CD8-positive, alpha-beta memory T cell (primary cell): ENCODE data around the gene NAT16. TPM values are rescaled to one million over a fixed set of nuclear protein-coding genes. Genes with fewer than 3 reads are reported as not detected.
A peak's percentile ranks its signal among the peaks of the same experiment; 100 is the strongest.

ENCODE experiments used
- CTCF ChIA-PET: fragments of 350-600 bp; sonication (Branson Sonifier 250); formaldehyde crosslinking; loops from one replicate; lab custom pipeline; 2021; ENCODE audit warnings: antibody characterized with exemption; lab: Charles Lee
- POLR2A ChIA-PET: fragments of 350-600 bp; sonication (Branson Sonifier 250); formaldehyde crosslinking; loops from one replicate; lab custom pipeline; 2021; ENCODE audit warnings: antibody characterized with exemption; lab: Charles Lee
- DNase-seq, 5 donors: peaks; one replicate each; pipeline versions ENCODE4 v3.0.0 to v3.0.0-alpha.2; 2020 to 2022; ENCODE audit warnings: mixed read lengths in 1 of 5
- H3K27ac ChIP-seq: one replicate; pipeline ENCODE4 v1.7.0; 2013; ENCODE audit warnings: low read depth, mild to moderate bottlenecking, low read length, moderate library complexity
- H3K27me3 ChIP-seq: 2 replicates; pipeline ENCODE4 v1.7.0; 2013; ENCODE audit warnings: low read length, mild to moderate bottlenecking; ENCODE audit not compliant: insufficient read depth, poor library complexity, severe bottlenecking
- H3K36me3 ChIP-seq: 2 replicates; pipeline ENCODE4 v1.7.0; 2013; ENCODE audit warnings: mild to moderate bottlenecking, low read length, moderate library complexity; ENCODE audit not compliant: insufficient read depth
- H3K4me1 ChIP-seq: 2 replicates; pipeline ENCODE4 v1.7.0; 2013; ENCODE audit warnings: mild to moderate bottlenecking, low read length, moderate library complexity; ENCODE audit not compliant: insufficient read depth
- H3K4me3 ChIP-seq: 2 replicates; pipeline ENCODE4 v1.7.0; 2013; ENCODE audit warnings: mild to moderate bottlenecking, low read length
- H3K9me3 ChIP-seq: 2 replicates; pipeline ENCODE4 v1.7.0; 2013; ENCODE audit warnings: mild to moderate bottlenecking, low read length
- H3K27ac Mint-ChIP-seq, 8 donors: one replicate each; pipeline ENCODE4 v1.8.0; 2020 to 2021; ENCODE audit warnings: mixed read lengths in 8 of 8, mild to moderate bottlenecking in 6 of 8, inconsistent platforms in 3 of 8, moderate library complexity in 3 of 8
- H3K27me3 Mint-ChIP-seq, 2 donors: one replicate each; pipeline ENCODE4 v1.8.0; 2020 to 2021; ENCODE audit warnings: mixed read lengths in 2 of 2, mild to moderate bottlenecking in 1 of 2, moderate library complexity in 1 of 2
- H3K36me3 Mint-ChIP-seq, 3 donors: one replicate each; pipeline ENCODE4 v1.8.0; 2020 to 2021; ENCODE audit warnings: mixed read lengths in 3 of 3, inconsistent platforms in 1 of 3, mild to moderate bottlenecking in 1 of 3
- H3K4me1 Mint-ChIP-seq, 3 donors: one replicate each; pipeline ENCODE4 v1.8.0; 2020 to 2021; ENCODE audit warnings: mixed read lengths in 3 of 3, inconsistent platforms in 1 of 3, mild to moderate bottlenecking in 1 of 3
- H3K4me3 Mint-ChIP-seq, 7 donors: one replicate each; pipeline ENCODE4 v1.8.0; 2020 to 2021; ENCODE audit warnings: mixed read lengths in 7 of 7, mild to moderate bottlenecking in 6 of 7, moderate library complexity in 4 of 7, inconsistent platforms in 2 of 7
- H3K9me3 Mint-ChIP-seq, 5 donors: one replicate each; pipeline ENCODE4 v1.8.0; 2020 to 2022; ENCODE audit warnings: mixed read lengths in 5 of 5, mild to moderate bottlenecking in 3 of 5, moderate library complexity in 2 of 5, inconsistent platforms in 1 of 5
- polyA plus RNA-seq: library from polyadenylated mRNA; unstranded; fragments of 300-500 nt; fragmentation: Illumina TruSeq; gene quantifications from one replicate; pipeline ENCODE4 v1.2.3, GENCODE V29; 2021
- total RNA-seq, 2 experiments: library from RNA; stranded (reverse); gene quantifications; one replicate each; pipeline ENCODE4 v1.2.3, GENCODE V29; 2021

Gene NAT16
- total and polyA plus RNA-seq, 3 experiments from 2014 or later, result not detected

- H3K4me3 Mint-ChIP-seq, result peak within 1 kb of the TSS; percentile 90 to 98 (median 97)
- H3K36me3 Mint-ChIP-seq, result peaks cover 0 to 52% (median 0%) of the 10 kb centered on the region in 3 donors
- H3K4me1 Mint-ChIP-seq, result peaks cover 31 to 55% (median 50%) of the 10 kb centered on the region in 3 donors
- ChIA-PET CTCF (interaction anchor here (0.7 to 7.8 kb wide), 17 partner anchors 9 to 365 kb away, joined by 3 to 69 read pairs (median 4); partner anchors contain the start of genes FIS1, SLC12A9, UFSP1 and VGF), POLR2A (interaction anchor here (0.9 to 3.0 kb wide), 9 partner anchors 9 to 1117 kb away, joined by 3 to 28 read pairs (median 4); partner anchors contain the start of genes FIS1, MCM7, SRRT and UFSP1)
- peaks cover 0 to 3% (median 0%) of the 10 kb centered on the region in 5 donors for H3K9me3 Mint-ChIP-seq
- Histone ChIP-seq H3K4me3 (peak within 1 kb of the TSS; percentile 82), H3K27me3 (no peaks in the 10 kb centered on the region), H3K4me1 (peaks cover 25% of the 10 kb centered on the region), H3K36me3 (no peaks in the 10 kb centered on the region), H3K9me3 (no peaks in the 10 kb centered on the region), H3K27ac (peak within 1 kb of the TSS; percentile 76)
- H3K27ac Mint-ChIP-seq, result peak within 1 kb of the TSS; percentile 95 to 97 (median 96)
- DNase-seq, result peak; percentile 93 to 99 (median 94)
- H3K27me3 Mint-ChIP-seq, result peaks cover 0 to 4% of the 10 kb centered on the region in 2 donors
Observed at GRCh38 chr7:101217388-101218235, 37.5 kb upstream of the NAT16 start, which contains the start of the genes PLOD3 and ZNHIT1. Gene PLOD3, minus strand, starts transcription at chr7:101217581. Its CDS starts 307 bp downstream, at chr7:101217274. Gene ZNHIT1, plus strand, starts transcription at chr7:101218165. Its CDS starts 31 bp downstream, at chr7:101218196.

DNA sequence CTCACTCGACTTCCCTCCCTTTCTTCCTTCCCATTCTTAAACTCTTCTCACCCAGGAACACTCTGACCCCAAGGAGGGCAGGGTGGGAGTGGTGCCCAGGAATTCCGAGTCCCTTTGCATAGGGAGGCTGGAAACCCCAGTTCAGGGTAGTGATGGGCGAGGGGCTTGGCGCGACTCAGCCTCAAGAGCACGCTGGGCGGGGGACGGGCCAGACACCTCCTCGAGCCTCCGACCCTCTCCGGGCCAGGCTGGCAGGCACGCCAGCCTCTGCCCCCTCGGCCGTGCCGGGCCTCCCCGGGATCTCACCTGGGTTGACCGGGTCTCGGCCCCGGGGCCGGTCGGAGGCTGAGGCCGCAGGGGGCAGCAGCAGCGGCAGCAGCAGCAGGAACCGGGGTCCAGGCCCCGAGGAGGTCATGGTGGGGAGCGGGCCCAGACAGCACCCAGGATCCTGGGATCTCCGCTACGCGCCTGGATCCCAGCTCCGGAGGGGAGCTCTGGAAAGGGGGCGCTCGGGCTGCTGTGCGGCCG lies 36.8 kb upstream of the NAT16 start:
- Mint-ChIP-seq H3K27ac (peak overlapping the region; percentile 21 to 97 (median 90)), H3K4me3 (peak overlapping the region; percentile 90 to 98 (median 97)), H3K4me1 (peaks cover 29 to 51% (median 50%) of the 10 kb centered on the region in 3 donors), H3K27me3 (peaks cover 0 to 4% of the 10 kb centered on the region in 2 donors), H3K36me3 (peaks cover 0 to 48% (median 0%) of the 10 kb centered on the region in 3 donors), H3K9me3 (peaks cover 0 to 3% (median 0%) of the 10 kb centered on the region in 5 donors)
- ChIA-PET CTCF (interaction anchor here (1.1 to 7.8 kb wide), 10 partner anchors 10 to 327 kb away, joined by 3 to 69 read pairs (median 5); partner anchors contain the start of genes FIS1 and UFSP1), POLR2A (interaction anchor here (1.2 to 3.0 kb wide), 4 partner anchors 20 to 1116 kb away, joined by 3 to 28 read pairs (median 3); partner anchors contain the start of genes FIS1, MCM7 and SRRT)
- no peaks in the 10 kb centered on the region for H3K27me3 ChIP-seq
- peaks cover 25% of the 10 kb centered on the region for H3K4me1 ChIP-seq
- peak overlapping the region; percentile 82 for H3K4me3 ChIP-seq
- DNase-seq, result peak in 1 of 5 donors; percentile 6
- H3K9me3 ChIP-seq, result no peaks in the 10 kb centered on the region
- no peaks in the 10 kb centered on the region for H3K36me3 ChIP-seq
- H3K27ac ChIP-seq, result peak overlapping the region; percentile 76

- peaks cover 0 to 4% of the 10 kb centered on the region in 2 donors for H3K27me3 Mint-ChIP-seq
- Histone ChIP-seq H3K4me1 (peaks cover 25% of the 10 kb centered on the region), H3K27me3 (no peaks in the 10 kb centered on the region), H3K27ac (peak overlapping the region; percentile 76), H3K36me3 (no peaks in the 10 kb centered on the region), H3K4me3 (peak overlapping the region; percentile 82), H3K9me3 (no peaks in the 10 kb centered on the region)
- DNase-seq, result no peak
- H3K9me3 Mint-ChIP-seq, result peaks cover 0 to 3% (median 0%) of the 10 kb centered on the region in 5 donors
- H3K4me3 Mint-ChIP-seq, result peak overlapping the region; percentile 79 to 98 (median 96)
- H3K36me3 Mint-ChIP-seq, result peaks cover 0 to 47% (median 0%) of the 10 kb centered on the region in 3 donors
- POLR2A ChIA-PET, result interaction anchor here (1.2 to 3.0 kb wide), 2 partner anchors 28 to 341 kb away, joined by 3 to 28 read pairs; partner anchors contain the start of genes FIS1 and SRRT
- peak overlapping the region; percentile 21 to 96 (median 76) for H3K27ac Mint-ChIP-seq
- H3K4me1 Mint-ChIP-seq, result peaks cover 25 to 50% (median 44%) of the 10 kb centered on the region in 3 donors
- CTCF ChIA-PET, result interaction anchor here (2.1 to 7.8 kb wide), 4 partner anchors 23 to 72 kb away, joined by 6 to 69 read pairs (median 13); partner anchors contain the start of gene FIS1
Observed at GRCh38 chr7:101216001-101216859, 36.1 kb upstream of the NAT16 start.

DNA sequence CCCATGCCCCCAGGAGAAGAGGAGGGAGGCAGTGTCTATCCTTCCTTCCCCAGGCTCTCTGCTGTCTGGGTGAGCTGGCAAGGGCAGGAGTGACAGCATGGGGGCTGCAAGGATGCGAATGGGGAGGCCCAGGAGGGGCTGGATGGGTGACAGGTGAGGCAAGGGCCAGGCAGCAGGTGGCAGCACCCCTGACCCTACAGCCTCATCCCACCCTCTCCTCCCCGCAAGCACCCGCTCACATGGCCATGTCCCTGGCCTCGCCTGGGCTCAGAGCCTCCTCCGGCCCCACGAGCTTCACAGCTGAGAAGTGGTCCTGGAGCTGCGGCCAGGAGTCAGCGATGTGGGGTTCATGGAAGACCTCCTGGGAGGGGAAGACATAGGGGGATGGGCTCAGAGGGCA lies 31.9 kb upstream of the NAT16 start:
- POLR2A ChIA-PET, result no interaction called here
- Mint-ChIP-seq H3K27ac (no peak overlapping the region), H3K36me3 (peaks cover 0 to 56% (median 6%) of the 10 kb centered on the region in 3 donors), H3K9me3 (no peaks in the 10 kb centered on the region), H3K27me3 (no peaks in the 10 kb centered on the region), H3K4me3 (no peak overlapping the region), H3K4me1 (peaks cover 6 to 17% (median 10%) of the 10 kb centered on the region in 3 donors)
- no peaks in the 10 kb centered on the region for H3K9me3 ChIP-seq
- no peak for DNase-seq
- CTCF ChIA-PET, result interaction anchor here (1.6 kb wide), 1 partner anchor 41 kb away, joined by 3 read pairs; no protein-coding TSS in a partner anchor
- H3K27ac ChIP-seq, result no peak overlapping the region
- no peaks in the 10 kb centered on the region for H3K27me3 ChIP-seq
- H3K36me3 ChIP-seq, result no peaks in the 10 kb centered on the region
- H3K4me1 ChIP-seq, result peaks cover 11% of the 10 kb centered on the region
- H3K4me3 ChIP-seq, result no peak overlapping the region

- Histone ChIP-seq H3K9me3 (no peaks in the 10 kb centered on the region), H3K27ac (no peak overlapping the region), H3K4me3 (no peak overlapping the region), H3K36me3 (no peaks in the 10 kb centered on the region), H3K4me1 (peaks cover 5% of the 10 kb centered on the region), H3K27me3 (no peaks in the 10 kb centered on the region)
- Mint-ChIP-seq H3K27me3 (no peaks in the 10 kb centered on the region), H3K9me3 (no peaks in the 10 kb centered on the region), H3K36me3 (peaks cover 0 to 55% (median 6%) of the 10 kb centered on the region in 3 donors), H3K27ac (peak overlapping the region in 1 of 8 donors; percentile 35), H3K4me3 (no peak overlapping the region), H3K4me1 (peaks cover 3 to 12% (median 6%) of the 10 kb centered on the region in 3 donors)
- ChIA-PET POLR2A (no interaction called here), CTCF (interaction anchor here (1.6 kb wide), 1 partner anchor 41 kb away, joined by 3 read pairs; no protein-coding TSS in a partner anchor)
- no peak for DNase-seq
Observed at GRCh38 chr7:101211501-101211900, 31.4 kb upstream of the NAT16 start.

- Mint-ChIP-seq H3K4me3 (no peak overlapping the region), H3K27me3 (no peaks in the 10 kb centered on the region), H3K4me1 (peaks cover 0 to 3% (median 0%) of the 10 kb centered on the region in 3 donors), H3K36me3 (peaks cover 6 to 54% (median 6%) of the 10 kb centered on the region in 3 donors), H3K27ac (peak overlapping the region in 1 of 8 donors; percentile 38), H3K9me3 (no peaks in the 10 kb centered on the region)
- Histone ChIP-seq H3K4me1 (no peaks in the 10 kb centered on the region), H3K27ac (no peak overlapping the region), H3K27me3 (no peaks in the 10 kb centered on the region), H3K9me3 (no peaks in the 10 kb centered on the region), H3K36me3 (no peaks in the 10 kb centered on the region), H3K4me3 (no peak overlapping the region)
- POLR2A ChIA-PET, result interaction anchor here (0.6 kb wide), 2 partner anchors 15 to 1739 kb away, joined by 3 read pairs; no protein-coding TSS in a partner anchor
- CTCF ChIA-PET, result no interaction called here
- no peak for DNase-seq
Observed at GRCh38 chr7:101210143-101210542, 30.1 kb upstream of the NAT16 start.

GRCh38 chr7:101208794-101209193 lies 28.7 kb upstream of the NAT16 start:
- H3K4me1 Mint-ChIP-seq, result peaks cover 2 to 6% (median 5%) of the 10 kb centered on the region in 3 donors
- CTCF ChIA-PET, result no interaction called here
- POLR2A ChIA-PET, result no interaction called here

More at GRCh38 chr7:101208794-101209193, 28.7 kb upstream of the NAT16 start:
- Mint-ChIP-seq H3K9me3 (no peaks in the 10 kb centered on the region), H3K27me3 (peaks cover 4% of the 10 kb centered on the region in 2 donors), H3K27ac (peak overlapping the region in 2 of 8 donors; percentile 23 to 26), H3K36me3 (peaks cover 6 to 46% (median 6%) of the 10 kb centered on the region in 3 donors), H3K4me3 (no peak overlapping the region)
- no peak for DNase-seq
- H3K27me3 ChIP-seq, result no peaks in the 10 kb centered on the region
- no peak overlapping the region for H3K4me3 ChIP-seq
- H3K27ac ChIP-seq, result no peak overlapping the region
- H3K36me3 ChIP-seq, result no peaks in the 10 kb centered on the region
- H3K4me1 ChIP-seq, result no peaks in the 10 kb centered on the region
- H3K9me3 ChIP-seq, result no peaks in the 10 kb centered on the region
